ENCODE results near the gene HMGCLL1.

Gene HMGCLL1

GRCh38 chr6:55438203-55438602 is 140.8 kb downstream of the HMGCLL1 start:
- DNase-seq, result no peak

DNA sequence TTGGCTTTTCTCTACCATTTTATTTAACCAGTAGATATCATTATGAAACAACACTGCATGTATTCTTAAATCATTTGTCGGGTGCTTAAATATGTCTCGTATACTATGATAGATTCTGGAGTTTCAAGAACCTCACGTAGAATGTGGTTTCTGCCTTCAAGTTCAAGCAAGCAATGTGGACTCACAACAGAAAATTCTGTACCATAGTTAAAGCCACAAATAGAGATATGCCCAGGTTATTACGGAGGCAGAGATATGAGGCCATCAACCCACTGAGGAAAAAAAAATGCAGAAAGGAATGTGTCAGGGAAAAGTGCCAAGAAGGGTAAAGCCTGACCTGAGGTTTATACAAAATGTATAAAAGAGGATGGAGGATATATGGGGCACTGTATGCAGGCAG is 141.9 kb downstream of the HMGCLL1 start:
- no peak for DNase-seq

GRCh38 chr6:55433446-55434130 is 145.4 kb downstream of the HMGCLL1 start:
- DNase-seq, result no peak

GRCh38 chr6:55423933-55424332 is 155.1 kb downstream of the HMGCLL1 start:
- no peak for DNase-seq

GRCh38 chr6:55410674-55411073 is 168.3 kb downstream of the HMGCLL1 start:
- DNase-seq, result no peak

- DNase-seq, result no peak
Measured at GRCh38 chr6:55405474-55406235, 173.3 kb downstream of the HMGCLL1 start.

GRCh38 chr6:55399351-55399750 is 179.6 kb downstream of the HMGCLL1 start:
- no peak for DNase-seq

DNA sequence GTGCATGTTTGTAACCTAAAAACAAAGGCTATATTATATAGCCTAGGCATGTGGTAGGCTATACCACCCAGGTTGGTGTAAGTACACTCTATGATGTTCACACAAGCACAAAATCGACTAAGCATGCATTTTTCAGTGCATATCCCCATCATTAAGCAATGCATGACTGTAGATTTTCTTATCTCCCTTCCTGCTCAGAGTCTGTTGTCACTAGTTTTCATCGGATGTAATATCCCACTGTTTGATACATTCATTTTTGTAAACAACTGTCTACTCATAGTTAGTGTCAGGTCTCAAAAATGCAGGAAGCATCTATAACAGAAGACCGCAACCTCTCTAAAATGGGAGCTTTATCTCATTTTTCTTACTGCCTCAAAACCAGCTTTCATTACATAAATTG is 181.0 kb downstream of the HMGCLL1 start:
- no peak for DNase-seq

DNA sequence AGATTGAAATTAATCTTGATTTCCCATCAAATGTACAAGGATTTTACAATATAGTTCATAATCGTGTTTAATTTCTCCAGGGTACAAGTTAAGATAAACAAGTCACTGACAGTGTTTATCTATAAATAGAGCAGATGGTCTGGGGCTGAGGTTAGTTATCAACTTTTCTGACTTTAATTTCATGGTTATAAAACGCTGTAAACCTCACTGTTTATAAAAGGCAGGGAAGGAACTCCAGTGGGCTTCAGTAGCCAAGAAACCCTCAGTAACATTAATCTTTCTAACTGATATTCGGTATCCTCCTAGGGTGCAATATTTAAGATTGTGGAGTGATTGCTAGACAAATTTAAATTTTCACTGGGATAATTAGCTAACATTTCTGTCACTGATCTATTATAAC is 183.1 kb downstream of the HMGCLL1 start:
- no peak for DNase-seq

GRCh38 chr6:55388211-55388610 is 190.8 kb downstream of the HMGCLL1 start:
- no peak for DNase-seq

Measured in suppressor macrophage (primary cell).